HL-60/S4 treated with retinoic acid at 250 ng/mL for 4 days and 3 days (cell line): ENCODE measurements around the gene GINM1.

Experiments used
- in situ Hi-C: fragments of 300-500 bp; cut with MboI; formaldehyde crosslinking; loops from 2 replicates; pipeline ENCODE4 v1.7.0; 2022; ENCODE audit warnings: low sequenced_read_pairs

GINM1 gene

GRCh38 chr6:149565527-149566409, at the start of gene GINM1:
Gene GINM1, plus strand, starts transcription at chr6:149566375. Its CDS starts 40 bp downstream, at chr6:149566415.
- in situ Hi-C loops, result no loop called here

- in situ Hi-C loops, result no loop called here
These were observed 36.5 kb upstream of the GINM1 start for GRCh38 chr6:149529650-149530049.

GRCh38 chr6:149534742-149535141, 31.4 kb upstream of the GINM1 start:
- in situ Hi-C loops, result no loop called here

- in situ Hi-C loops, result no loop called here
These were observed 25.0 kb upstream of the GINM1 start for GRCh38 chr6:149541139-149541538.

- in situ Hi-C loops, result no loop called here
These were observed 21.4 kb upstream of the GINM1 start for GRCh38 chr6:149544646-149545257.

- in situ Hi-C loops, result no loop called here
These were observed 20.9 kb upstream of the GINM1 start for GRCh38 chr6:149545258-149545753.

- in situ Hi-C loops, result no loop called here
These were observed 20.3 kb upstream of the GINM1 start, which contains the start of gene PPIL4 for GRCh38 chr6:149545754-149546471. Gene PPIL4, minus strand, starts transcription at chr6:149546043. Its CDS starts 38 bp downstream, at chr6:149546005.

- in situ Hi-C loops, result no loop called here
These were observed 14.3 kb upstream of the GINM1 start for GRCh38 chr6:149551920-149552319.

- in situ Hi-C loops, result no loop called here
These were observed 8.1 kb upstream of the GINM1 start for GRCh38 chr6:149558029-149558428.

- in situ Hi-C loops, result no loop called here
These were observed 6.8 kb upstream of the GINM1 start for GRCh38 chr6:149559389-149559788.

- in situ Hi-C loops, result no loop called here
These were observed 5.4 kb upstream of the GINM1 start for GRCh38 chr6:149560736-149561135.

- in situ Hi-C loops, result no loop called here
These were observed 2.8 kb upstream of the GINM1 start for GRCh38 chr6:149563203-149563927.

GRCh38 chr6:149563928-149564325, 2.2 kb upstream of the GINM1 start:
- in situ Hi-C loops, result no loop called here

GRCh38 chr6:149566410-149567193, 427 bp downstream of the GINM1 start:
- in situ Hi-C loops, result no loop called here

- in situ Hi-C loops, result no loop called here
These were observed 1.0 kb downstream of the GINM1 start for GRCh38 chr6:149567194-149567586.

GRCh38 chr6:149567945-149568585, 1.9 kb downstream of the GINM1 start:
- in situ Hi-C loops, result no loop called here

GRCh38 chr6:149580880-149581279, 14.7 kb downstream of the GINM1 start:
- in situ Hi-C loops, result no loop called here

- in situ Hi-C loops, result no loop called here
These were observed 15.2 kb downstream of the GINM1 start for GRCh38 chr6:149581349-149581748.

- in situ Hi-C loops, result no loop called here
These were observed 20.0 kb downstream of the GINM1 start for GRCh38 chr6:149586149-149586548.
